GM12878 (cell line): Measurements from ENCODE around the gene GALR3. TPM values are rescaled to one million over a fixed set of nuclear protein-coding genes. Genes with fewer than 3 reads are reported as not detected.

Source experiments
- ATAC-seq: fragments of 200-7000 bp; cut with Tn5 transposase; 3 replicates; pipeline ENCODE4 v1.9.1; 2020; ENCODE audit warnings: mild to moderate bottlenecking, moderate library complexity
- BruUV-seq: library from RNA; stranded (reverse); fragments of 400-500 nt; replicated peaks from 2 replicates; lab custom pipeline; 2021; lab: Mats Ljungman, UMichigan
- CTCF ChIA-PET: fragments of 300-600 bp; sonication (Branson Sonifier 250); formaldehyde crosslinking; extraction: SDS; loops from one replicate; lab custom pipeline; 2021; ENCODE audit warnings: inconsistent platforms; lab: Yijun Ruan, JAX
- POLR2A ChIA-PET: fragments of 350-600 bp; formaldehyde crosslinking; extraction: SDS; loops from one replicate; lab custom pipeline; 2021; ENCODE audit warnings: inconsistent platforms; lab: Charles Lee
- RAD21 ChIA-PET: fragments of 300-600 bp; sonication (Branson Sonifier 250); formaldehyde crosslinking; loops from one replicate; lab custom pipeline; 2023; ENCODE audit warnings: antibody characterized with exemption; ENCODE audit not compliant: unreplicated experiment; lab: Charles Lee
- SMC1A ChIA-PET: fragments of 300-600 bp; sonication (Branson Sonifier 250); formaldehyde crosslinking; loops from one replicate; lab custom pipeline; 2023; ENCODE audit not compliant: unreplicated experiment, uncharacterized antibody; lab: Charles Lee
- DNase-seq: peaks from one replicate; pipeline ENCODE4 v3.0.0-alpha.2; 2011; ENCODE audit warnings: low read depth, low spot score
- FAIRE-seq: peaks from 3 replicates; lab custom pipeline; 2011; peaks lifted over from hg19 to GRCh38; lab: Jason Lieb, UNC
- H2AFZ ChIP-seq: 2 replicates; pipeline ENCODE4 v1.6.0; 2011; ENCODE audit warnings: low read depth, low read length, control low read depth; ENCODE audit not compliant: control insufficient read depth
- H3K27ac ChIP-seq: 2 replicates; pipeline ENCODE4 v1.5.1; 2011; ENCODE audit warnings: control low read depth; ENCODE audit not compliant: control insufficient read depth, insufficient read depth
- H3K27me3 ChIP-seq, 2 experiments: replicated peaks in 1 of 2; 2 replicates each; pipeline versions ENCODE4 v1.6.0 to v1.6.1; 2011; ENCODE audit warnings: low read length in 1 of 2; ENCODE audit not compliant: control insufficient read depth in 2 of 2, insufficient read depth in 2 of 2
- H3K36me3 ChIP-seq, 2 experiments: 2 replicates each; pipeline ENCODE4 v1.5.1; 2011; ENCODE audit warnings: low read length in 1 of 2; ENCODE audit not compliant: control insufficient read depth in 2 of 2, insufficient read depth in 2 of 2
- H3K4me1 ChIP-seq: 2 replicates; pipeline ENCODE4 v1.6.1; 2011; ENCODE audit warnings: mild to moderate bottlenecking, low read length, moderate library complexity, mixed read lengths; ENCODE audit not compliant: control insufficient read depth, insufficient read depth
- H3K4me2 ChIP-seq: 2 replicates; pipeline ENCODE4 v1.6.0; 2011; ENCODE audit warnings: control low read depth; ENCODE audit not compliant: control insufficient read depth, insufficient read depth
- H3K4me3 ChIP-seq: fragments of 200-600 bp; sonication (generic); 2 replicates; pipeline ENCODE4 v1.5.1; 2016
- H3K79me2 ChIP-seq: 2 replicates; pipeline ENCODE4 v1.6.0; 2011; ENCODE audit warnings: low read length; ENCODE audit not compliant: control insufficient read depth, insufficient read depth
- H3K9ac ChIP-seq: 2 replicates; pipeline ENCODE4 v1.8.0; 2011; ENCODE audit warnings: low read length, control low read depth, mixed read lengths; ENCODE audit not compliant: control insufficient read depth, insufficient read depth
- H3K9me3 ChIP-seq: replicated peaks from 3 replicates; pipeline ENCODE4 v1.5.1; 2011; ENCODE audit warnings: mild to moderate bottlenecking, low read length; ENCODE audit not compliant: control insufficient read depth, insufficient read depth
- H4K20me1 ChIP-seq: 2 replicates; pipeline ENCODE4 v1.6.0; 2011; ENCODE audit not compliant: control insufficient read depth, insufficient read depth
- EED ChIP-seq: sonication (generic); IDR thresholded peaks from 2 replicates; pipeline ENCODE4 v1.6.1; 2016; ENCODE audit warnings: antibody characterized with exemption, low read depth
- EGR1 ChIP-seq, 2 experiments: IDR thresholded peaks; 1 replicate in 1 of 2; 2 replicates in 1 of 2; pipeline ENCODE4 v1.6.1; 2011 to 2012; ENCODE audit warnings: low read depth in 2 of 2, low read length in 2 of 2, borderline replicate concordance in 1 of 2, mild to moderate bottlenecking in 1 of 2, moderate library complexity in 1 of 2
- GATAD2B ChIP-seq: fragments of 450-650 bp; conservative IDR thresholded peaks from 2 replicates; pipeline ENCODE4 v1.6.1; 2017; ENCODE audit warnings: low read depth, mild to moderate bottlenecking, moderate library complexity
- IKZF1 ChIP-seq: fragments of 450-650 bp; conservative IDR thresholded peaks from 2 replicates; pipeline ENCODE4 v1.6.1; 2017; ENCODE audit warnings: antibody characterized with exemption, mild to moderate bottlenecking
- LARP7 ChIP-seq: fragments of 450-650 bp; IDR thresholded peaks from 2 replicates; pipeline ENCODE4 v1.6.1; 2017; ENCODE audit warnings: mild to moderate bottlenecking
- NFXL1 ChIP-seq: fragments of 450-650 bp; IDR thresholded peaks from 2 replicates; pipeline ENCODE4 v1.6.1; 2017; ENCODE audit warnings: antibody characterized with exemption, mild to moderate bottlenecking, borderline replicate concordance
- POLR2A ChIP-seq: IDR thresholded peaks from 2 replicates; pipeline ENCODE4 v1.6.1; 2011; ENCODE audit warnings: low read depth, mild to moderate bottlenecking, low read length
- POLR2AphosphoS5 ChIP-seq: IDR thresholded peaks from 2 replicates; pipeline ENCODE4 v1.6.1; 2011; ENCODE audit warnings: mild to moderate bottlenecking, low read length, inconsistent platforms
- SRF ChIP-seq, 2 experiments: IDR thresholded peaks; 2 replicates each; pipeline ENCODE4 v1.6.1; 2011; ENCODE audit warnings: low read depth in 2 of 2, low read length in 2 of 2, mild to moderate bottlenecking in 1 of 2, moderate library complexity in 1 of 2
- SUZ12 ChIP-seq: fragments of 200-600 bp; sonication (generic); IDR thresholded peaks from one replicate; pipeline ENCODE4 v1.6.1; 2018; ENCODE audit warnings: antibody characterized with exemption, mild to moderate bottlenecking; ENCODE audit not compliant: unreplicated experiment
- YY1 ChIP-seq: IDR thresholded peaks from 2 replicates; pipeline ENCODE4 v1.6.1; 2011; ENCODE audit warnings: low read depth, mild to moderate bottlenecking, low read length
- ZBED1 ChIP-seq: IDR thresholded peaks from 2 replicates; pipeline ENCODE4 v1.6.1; 2016; ENCODE audit warnings: borderline replicate concordance
- WGBS: methylation state at CpG from one replicate; pipeline ENCODE4 v1.1.6; 2016; ENCODE audit warnings: low lambda C conversion rate; ENCODE audit not compliant: insufficient replicate concordance, insufficient coverage; ENCODE audit errors: missing lambda C conversion rate; 5-methylcytosine and 5-hydroxymethylcytosine counted together
- in situ Hi-C: fragments of 300-500 bp; cut with MboI; formaldehyde crosslinking; loops from 9 replicates; pipeline ENCODE4 v1.14.3; 2018; ENCODE audit warnings: mixed read lengths
- intact Hi-C: fragments of 100-400 bp; cut with micrococcal nuclease; formaldehyde crosslinking; loops from one replicate; pipeline ENCODE4 v1.14.2; 2022; ENCODE audit not compliant: unreplicated experiment
- polyA plus RNA-seq, 11 experiments: library from polyadenylated mRNA; depleted of rRNA in 4 of 11; unstranded in 6 of 11; stranded (reverse) in 5 of 11; fragments of >200 nt; fragmentation: Nextera tagmentation in 4 of 11; fragmentation: Illumina TruSeq in 1 of 11; extraction: Ambion mirVana in 4 of 11; extraction: Trizol in 1 of 11; gene quantifications; 1 replicate in 1 of 11; 2 replicates in 10 of 11; pipeline versions ENCODE4 v1.2.1 to v1.2.3, GENCODE V29; 2011 to 2016; ENCODE audit warnings: inconsistent platforms in 2 of 11, missing spikeins in 2 of 11, low read depth in 1 of 11
- total RNA-seq, 4 experiments: library from RNA; depleted of rRNA in 3 of 4; stranded (reverse); fragments of >200 nt in 3 of 4; fragmentation: Illumina TruSeq in 1 of 4; extraction: Trizol in 1 of 4; gene quantifications; 2 replicates each; pipeline versions ENCODE4 v1.2.1 to v1.2.3, GENCODE V29; 2013 to 2021
- TF ChIP-seq, protein P1 (sequence below): fragments of 450-650 bp; IDR thresholded peaks from 2 replicates; pipeline ENCODE4 v1.6.1; 2014; ENCODE audit warnings: mild to moderate bottlenecking
- TF ChIP-seq, protein P2 (sequence below): fragments of 450-650 bp; formaldehyde crosslinking; IDR thresholded peaks from 2 replicates; pipeline ENCODE4 v1.4.0; 2020; ENCODE audit warnings: mild to moderate bottlenecking, moderate library complexity
- TF ChIP-seq, protein P3 (sequence below): IDR thresholded peaks from 2 replicates; pipeline ENCODE4 v1.6.1; 2012; ENCODE audit warnings: low read length, inconsistent platforms

GALR3 gene
- total and polyA plus RNA-seq, 10 of the 15 experiments (the other 5 are each of a cell fraction or from before 2014, with no cell fraction given): not detected

DNA sequence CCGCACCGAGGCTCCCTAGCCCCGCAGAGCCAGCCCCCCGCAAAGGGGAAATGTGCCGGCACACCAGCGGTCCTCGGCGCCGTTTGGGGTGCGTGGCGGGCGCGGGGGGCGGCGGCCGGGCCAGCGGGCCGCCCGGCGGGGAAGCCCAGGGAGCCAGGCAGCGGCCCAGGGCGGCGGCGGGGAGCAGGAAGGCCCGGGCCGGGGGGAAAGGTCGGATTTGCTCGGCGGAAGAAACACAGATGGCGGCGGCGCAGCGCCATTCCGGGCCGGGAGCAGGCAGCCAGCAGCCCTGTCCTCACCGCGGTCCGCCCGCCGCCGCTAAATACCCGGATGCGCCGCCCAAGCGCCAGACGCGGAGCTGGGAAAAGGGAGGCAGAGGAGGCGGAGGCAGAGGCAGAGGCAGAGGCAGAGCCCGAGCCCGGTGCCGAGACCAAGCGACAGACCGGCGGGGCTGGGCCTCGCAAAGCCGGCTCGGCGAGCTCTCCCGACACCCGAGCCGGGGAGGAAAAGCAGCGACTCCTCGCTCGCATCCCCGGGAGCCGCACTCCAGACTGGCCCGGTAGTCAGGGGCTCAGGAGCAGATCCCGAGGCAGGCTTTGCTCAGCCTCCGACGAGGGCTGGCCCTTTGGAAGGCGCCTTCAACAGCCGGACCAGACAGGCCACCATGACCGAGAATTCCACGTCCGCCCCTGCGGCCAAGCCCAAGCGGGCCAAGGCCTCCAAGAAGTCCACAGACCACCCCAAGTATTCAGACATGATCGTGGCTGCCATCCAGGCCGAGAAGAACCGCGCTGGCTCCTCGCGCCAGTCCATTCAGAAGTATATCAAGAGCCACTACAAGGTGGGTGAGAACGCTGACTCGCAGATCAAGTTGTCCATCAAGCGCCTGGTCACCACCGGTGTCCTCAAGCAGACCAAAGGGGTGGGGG, 18.0 kb upstream of the GALR3 start:
- H3K27me3 ChIP-seq: peaks cover 12 to 34% of the 10 kb centered on the region in 2 experiments
- ChIA-PET POLR2A (no interaction called here), SMC1A (no interaction called here), RAD21 (no interaction called here), CTCF (no interaction called here)
- peaks cover 7% of the 10 kb centered on the region for H3K4me1 ChIP-seq
- H3K36me3 ChIP-seq: no peaks in the 10 kb centered on the region
- WGBS: 15% methylated on average over 67 of the region's 87 CpGs
- H3K4me2 ChIP-seq: peak overlapping the region; percentile 62
- ATAC-seq: no peak
- peak overlapping the region; percentile 27; the same call in 1 of the 2 replicates for H3K4me3 ChIP-seq
- no peak for DNase-seq
- H3K27ac ChIP-seq: no peak overlapping the region
- TSS peak; percentile 66 for BruUV-seq
- in situ Hi-C loops: no loop called here
- intact Hi-C loops: no loop called here
- H3K79me2 ChIP-seq: no peaks in the 10 kb centered on the region
- peak overlapping the region; percentile 32; the same call in 1 of the 2 replicates for H3K9ac ChIP-seq
- peak overlapping the region; percentile 39 for H2AFZ ChIP-seq
- no peak for FAIRE-seq
- no peaks in the 10 kb centered on the region; the same call in 2 of the 3 replicates for H3K9me3 ChIP-seq
- H4K20me1 ChIP-seq: no peaks in the 10 kb centered on the region
- TF ChIP-seq SRF (IDR thresholded peaks at IDR 0.05; ENCODE audit: low read depth in 2 of 2, low read length in 2 of 2): no peak
- peak; percentile 97 for TF ChIP-seq NFXL1
- peak in 1 of 2 experiments; percentile 16; a peak in 1 of 3 replicates for TF ChIP-seq EGR1 (IDR thresholded peaks at IDR 0.05; ENCODE audit: borderline replicate concordance in 1 of 2, low read depth in 2 of 2, low read length in 2 of 2)
- TF ChIP-seq POLR2AphosphoS5: peak; percentile 47; the same call in 1 of the 2 replicates
- TF ChIP-seq LARP7: no peak
- TF ChIP-seq POLR2A: peak; percentile 84
- no peak for TF ChIP-seq ZBED1
- peak; percentile 59; the same call in 1 of the 2 replicates for TF ChIP-seq EED
- TF ChIP-seq, protein P1, sequence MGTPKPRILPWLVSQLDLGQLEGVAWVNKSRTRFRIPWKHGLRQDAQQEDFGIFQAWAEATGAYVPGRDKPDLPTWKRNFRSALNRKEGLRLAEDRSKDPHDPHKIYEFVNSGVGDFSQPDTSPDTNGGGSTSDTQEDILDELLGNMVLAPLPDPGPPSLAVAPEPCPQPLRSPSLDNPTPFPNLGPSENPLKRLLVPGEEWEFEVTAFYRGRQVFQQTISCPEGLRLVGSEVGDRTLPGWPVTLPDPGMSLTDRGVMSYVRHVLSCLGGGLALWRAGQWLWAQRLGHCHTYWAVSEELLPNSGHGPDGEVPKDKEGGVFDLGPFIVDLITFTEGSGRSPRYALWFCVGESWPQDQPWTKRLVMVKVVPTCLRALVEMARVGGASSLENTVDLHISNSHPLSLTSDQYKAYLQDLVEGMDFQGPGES: no peak
- TF ChIP-seq SUZ12: peak; percentile 64
- TF ChIP-seq GATAD2B: peak; percentile 25; the same call in 1 of the 2 replicates
- 0 out of 2 replicates have a peak, but pooled peaks have one; percentile 36 for TF ChIP-seq IKZF1
- TF ChIP-seq, protein P2, sequence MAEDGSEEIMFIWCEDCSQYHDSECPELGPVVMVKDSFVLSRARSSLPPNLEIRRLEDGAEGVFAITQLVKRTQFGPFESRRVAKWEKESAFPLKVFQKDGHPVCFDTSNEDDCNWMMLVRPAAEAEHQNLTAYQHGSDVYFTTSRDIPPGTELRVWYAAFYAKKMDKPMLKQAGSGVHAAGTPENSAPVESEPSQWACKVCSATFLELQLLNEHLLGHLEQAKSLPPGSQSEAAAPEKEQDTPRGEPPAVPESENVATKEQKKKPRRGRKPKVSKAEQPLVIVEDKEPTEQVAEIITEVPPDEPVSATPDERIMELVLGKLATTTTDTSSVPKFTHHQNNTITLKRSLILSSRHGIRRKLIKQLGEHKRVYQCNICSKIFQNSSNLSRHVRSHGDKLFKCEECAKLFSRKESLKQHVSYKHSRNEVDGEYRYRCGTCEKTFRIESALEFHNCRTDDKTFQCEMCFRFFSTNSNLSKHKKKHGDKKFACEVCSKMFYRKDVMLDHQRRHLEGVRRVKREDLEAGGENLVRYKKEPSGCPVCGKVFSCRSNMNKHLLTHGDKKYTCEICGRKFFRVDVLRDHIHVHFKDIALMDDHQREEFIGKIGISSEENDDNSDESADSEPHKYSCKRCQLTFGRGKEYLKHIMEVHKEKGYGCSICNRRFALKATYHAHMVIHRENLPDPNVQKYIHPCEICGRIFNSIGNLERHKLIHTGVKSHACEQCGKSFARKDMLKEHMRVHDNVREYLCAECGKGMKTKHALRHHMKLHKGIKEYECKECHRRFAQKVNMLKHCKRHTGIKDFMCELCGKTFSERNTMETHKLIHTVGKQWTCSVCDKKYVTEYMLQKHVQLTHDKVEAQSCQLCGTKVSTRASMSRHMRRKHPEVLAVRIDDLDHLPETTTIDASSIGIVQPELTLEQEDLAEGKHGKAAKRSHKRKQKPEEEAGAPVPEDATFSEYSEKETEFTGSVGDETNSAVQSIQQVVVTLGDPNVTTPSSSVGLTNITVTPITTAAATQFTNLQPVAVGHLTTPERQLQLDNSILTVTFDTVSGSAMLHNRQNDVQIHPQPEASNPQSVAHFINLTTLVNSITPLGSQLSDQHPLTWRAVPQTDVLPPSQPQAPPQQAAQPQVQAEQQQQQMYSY (CRISPR knock-in tag): no peak
- TF ChIP-seq, protein P3, sequence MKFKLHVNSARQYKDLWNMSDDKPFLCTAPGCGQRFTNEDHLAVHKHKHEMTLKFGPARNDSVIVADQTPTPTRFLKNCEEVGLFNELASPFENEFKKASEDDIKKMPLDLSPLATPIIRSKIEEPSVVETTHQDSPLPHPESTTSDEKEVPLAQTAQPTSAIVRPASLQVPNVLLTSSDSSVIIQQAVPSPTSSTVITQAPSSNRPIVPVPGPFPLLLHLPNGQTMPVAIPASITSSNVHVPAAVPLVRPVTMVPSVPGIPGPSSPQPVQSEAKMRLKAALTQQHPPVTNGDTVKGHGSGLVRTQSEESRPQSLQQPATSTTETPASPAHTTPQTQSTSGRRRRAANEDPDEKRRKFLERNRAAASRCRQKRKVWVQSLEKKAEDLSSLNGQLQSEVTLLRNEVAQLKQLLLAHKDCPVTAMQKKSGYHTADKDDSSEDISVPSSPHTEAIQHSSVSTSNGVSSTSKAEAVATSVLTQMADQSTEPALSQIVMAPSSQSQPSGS: no peak
- peak; percentile 74 for TF ChIP-seq YY1
